Measurements from ENCODE around the gene MTAP. TPM values are rescaled to one million over a fixed set of nuclear protein-coding genes. Genes with fewer than 3 reads are reported as not detected.

The MTAP gene
- total and polyA plus RNA-seq, 2 experiments from 2014 or later, result 29.8 to 44.8 TPM

DNA sequence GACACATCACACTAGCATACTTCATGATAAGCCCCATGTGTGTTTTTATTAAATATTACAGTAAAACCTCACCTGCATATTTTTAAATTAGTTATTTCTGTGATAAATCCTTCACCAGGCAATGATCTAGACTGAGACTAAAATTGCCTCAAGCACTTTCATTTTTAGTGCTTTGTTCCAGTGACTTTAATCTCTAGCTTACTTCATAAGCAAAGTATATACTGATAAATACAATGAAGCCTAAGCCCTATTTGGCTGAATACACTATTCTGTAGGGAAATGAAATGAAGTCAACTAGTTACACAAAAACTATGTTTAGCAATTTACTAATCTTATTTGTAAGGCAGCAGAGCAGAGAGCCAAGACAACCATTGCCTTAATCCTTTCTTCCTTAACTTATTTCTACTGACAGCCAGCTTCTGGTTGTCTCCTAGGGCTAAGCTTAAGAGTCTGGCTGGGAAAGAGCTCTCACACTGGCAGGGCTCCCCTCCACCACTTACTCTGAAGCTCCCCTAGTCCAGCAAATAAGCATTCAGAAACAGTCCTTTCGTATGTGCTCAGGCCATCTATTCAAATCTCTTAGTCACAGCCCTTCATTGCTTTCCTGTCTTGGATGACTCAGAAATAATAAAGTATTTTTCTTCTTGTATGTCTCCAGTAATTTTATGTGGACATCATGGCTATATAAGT lies 31.4 kb upstream of the MTAP start:
- H2AFZ ChIP-seq, result peak overlapping the region; percentile 64
- peak overlapping the region; percentile 60 for H3K4me2 ChIP-seq (ENCODE audit: unreplicated experiment)

DNA sequence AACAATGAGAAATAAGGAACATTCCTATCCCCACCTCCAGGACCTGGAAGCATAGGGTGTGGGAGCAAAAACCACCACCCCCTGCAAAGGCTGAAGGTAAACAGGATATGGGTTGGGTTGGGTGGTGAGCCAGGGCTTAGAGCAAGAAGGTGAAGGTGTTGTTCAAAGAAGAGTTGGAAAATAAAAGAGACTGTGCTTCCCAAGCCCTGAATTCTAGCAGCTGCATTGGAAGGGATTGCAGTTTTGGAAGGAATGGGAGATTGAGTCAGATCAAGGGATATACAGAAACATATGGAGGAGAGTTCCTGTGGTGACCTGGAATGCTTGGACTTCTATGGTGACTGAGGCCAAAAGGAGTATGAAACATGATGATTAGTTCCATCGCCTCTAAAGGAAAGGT lies 24.7 kb upstream of the MTAP start:
- H3K4me2 ChIP-seq (ENCODE audit: unreplicated experiment), result peak overlapping the region; percentile 75
- H3K4me1 ChIP-seq (ENCODE audit: insufficient read depth), result peaks cover 51% of the 10 kb centered on the region
- WGBS, 2 experiments (ENCODE audit: low coverage in 1 of 2, low lambda C conversion rate in 2 of 2, missing lambda C conversion rate in 2 of 2), result 0 to 3% methylated on average over 1 of the region's 1 CpG
- in situ Hi-C loops (cut with MboI), result loop anchor here (10.0 to 25.0 kb wide), 2 partner anchors 193 to 540 kb away; partner anchors contain the start of genes IFNA14 and IFNA17
- H3K9me2 ChIP-seq (ENCODE audit: insufficient read depth), result no peaks in the 10 kb centered on the region
- TF ChIP-seq EZH2phosphoT487 (IDR thresholded peaks at IDR 0.05; ENCODE audit: insufficient read depth, low read depth), result no peak
- TF ChIP-seq EZH2 (IDR thresholded peaks at IDR 0.05; ENCODE audit: insufficient read depth, poor library complexity, severe bottlenecking), result no peak
- no peaks in the 10 kb centered on the region for H3K79me2 ChIP-seq (ENCODE audit: insufficient read depth)
- no peaks in the 10 kb centered on the region for H3K36me3 ChIP-seq (ENCODE audit: low read depth)
- no peaks in the 10 kb centered on the region for H4K20me1 ChIP-seq (ENCODE audit: insufficient read depth)
- H3K4me3 ChIP-seq, result peak overlapping the region; percentile 23; the same call in 1 of the 2 replicates
- H3K9me3 ChIP-seq (ENCODE audit: low read depth), result no peaks in the 10 kb centered on the region
- peak; percentile 89 for DNase-seq
- peaks cover 42% of the 10 kb centered on the region for H3F3A ChIP-seq (ENCODE audit: insufficient read depth)
- no peak overlapping the region for H3K9ac ChIP-seq
- H2AFZ ChIP-seq, result no peak overlapping the region
- peak overlapping the region; percentile 75 for H3K27ac ChIP-seq
- no peaks in the 10 kb centered on the region for H3K27me3 ChIP-seq (replicated peaks; ENCODE audit: insufficient read depth)

More for the DNA sequence above, 31.4 kb upstream of the MTAP start:
- no peaks in the 10 kb centered on the region for H3K27me3 ChIP-seq (replicated peaks; ENCODE audit: insufficient read depth)
- H3K79me2 ChIP-seq (ENCODE audit: insufficient read depth), result no peaks in the 10 kb centered on the region
- H3K36me3 ChIP-seq (ENCODE audit: low read depth), result no peaks in the 10 kb centered on the region
- H3K9me2 ChIP-seq (ENCODE audit: insufficient read depth), result no peaks in the 10 kb centered on the region
- peak overlapping the region; percentile 30 for H3K4me3 ChIP-seq
- in situ Hi-C loops (cut with MboI), result loop anchor here (10.0 kb wide), 1 partner anchor 186 kb away; no protein-coding TSS in a partner anchor
- peak overlapping the region; percentile 49 for H3K9ac ChIP-seq
- H3K27ac ChIP-seq, result peak overlapping the region; percentile 75
- peak; percentile 88 for DNase-seq
- TF ChIP-seq EZH2phosphoT487 (IDR thresholded peaks at IDR 0.05; ENCODE audit: insufficient read depth, low read depth), result no peak
- TF ChIP-seq EZH2 (IDR thresholded peaks at IDR 0.05; ENCODE audit: insufficient read depth, poor library complexity, severe bottlenecking), result no peak
- no peaks in the 10 kb centered on the region for H3K9me3 ChIP-seq (ENCODE audit: low read depth)
- H3F3A ChIP-seq (ENCODE audit: insufficient read depth), result peaks cover 19% of the 10 kb centered on the region
- H4K20me1 ChIP-seq (ENCODE audit: insufficient read depth), result no peaks in the 10 kb centered on the region
- peaks cover 14% of the 10 kb centered on the region for H3K4me1 ChIP-seq (ENCODE audit: insufficient read depth)
- WGBS, 2 experiments (ENCODE audit: low coverage in 1 of 2, low lambda C conversion rate in 2 of 2, missing lambda C conversion rate in 2 of 2), result 6 to 9% methylated on average over 1 of the region's 1 CpG

DNA sequence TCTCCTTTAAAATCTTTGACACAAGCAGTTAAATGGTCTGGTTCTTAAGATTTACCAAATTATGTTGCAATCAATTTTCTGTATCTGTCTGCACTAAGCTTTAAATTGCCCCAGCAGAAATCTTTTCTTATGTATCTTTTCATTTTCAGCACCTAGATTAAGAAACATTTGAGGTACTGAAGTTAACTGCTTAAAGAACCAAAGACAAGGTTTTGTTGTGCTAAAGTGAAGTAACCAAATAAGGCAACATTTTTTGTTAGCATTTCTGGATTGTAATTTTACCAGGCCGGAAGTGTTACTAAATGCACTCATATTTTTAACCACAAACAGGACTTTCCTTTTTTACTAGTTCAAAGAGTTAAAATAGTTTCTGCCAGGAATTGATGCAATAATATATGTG lies 24.1 kb upstream of the MTAP start:
- Histone ChIP-seq H3K79me2 (ENCODE audit: insufficient read depth) (no peaks in the 10 kb centered on the region), H3K9me2 (ENCODE audit: insufficient read depth) (no peaks in the 10 kb centered on the region), H3K27me3 (replicated peaks; ENCODE audit: insufficient read depth) (no peaks in the 10 kb centered on the region), H3K9me3 (ENCODE audit: low read depth) (no peaks in the 10 kb centered on the region), H3K4me3 (peak overlapping the region; percentile 20; the same call in 1 of the 2 replicates), H4K20me1 (ENCODE audit: insufficient read depth) (no peaks in the 10 kb centered on the region), H3K36me3 (ENCODE audit: low read depth) (no peaks in the 10 kb centered on the region), H2AFZ (no peak overlapping the region), H3K4me1 (ENCODE audit: insufficient read depth) (peaks cover 48% of the 10 kb centered on the region), H3K9ac (peak overlapping the region; percentile 19; the same call in 1 of the 2 replicates), H3F3A (ENCODE audit: insufficient read depth) (peaks cover 42% of the 10 kb centered on the region), H3K27ac (peak overlapping the region; percentile 75), H3K4me2 (ENCODE audit: unreplicated experiment) (peak overlapping the region; percentile 75)
- peak; percentile 60 for DNase-seq
- in situ Hi-C loops (cut with MboI), result loop anchor here (10.0 to 25.0 kb wide), 2 partner anchors 194 to 541 kb away; partner anchors contain the start of genes IFNA14 and IFNA17
- TF ChIP-seq EZH2 (IDR thresholded peaks at IDR 0.05; ENCODE audit: insufficient read depth, poor library complexity, severe bottlenecking), result no peak
- TF ChIP-seq EZH2phosphoT487 (IDR thresholded peaks at IDR 0.05; ENCODE audit: insufficient read depth, low read depth), result no peak
- 0 to 4% methylated on average over 1 of the region's 1 CpG for WGBS, 2 experiments (ENCODE audit: low coverage in 1 of 2, low lambda C conversion rate in 2 of 2, missing lambda C conversion rate in 2 of 2)

DNA sequence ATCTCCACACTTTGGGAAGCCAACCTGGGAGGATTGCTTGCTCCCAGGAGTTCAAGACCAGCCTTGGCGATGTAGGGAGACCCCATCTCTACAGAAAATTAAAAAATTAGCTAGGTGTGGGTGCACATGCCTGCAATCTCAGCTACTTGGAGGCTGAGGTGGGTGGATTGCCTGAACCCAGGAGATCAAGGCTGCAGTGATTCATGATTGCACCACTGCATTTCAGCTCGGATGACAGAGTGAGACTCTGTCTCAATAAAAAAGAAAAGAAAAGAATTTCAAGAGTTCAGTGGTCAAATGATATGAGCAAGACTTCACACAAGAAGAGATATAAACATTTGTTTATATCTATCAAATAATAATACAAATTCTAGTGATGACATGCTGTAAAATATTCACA lies 23.0 kb upstream of the MTAP start:
- Histone ChIP-seq H4K20me1 (ENCODE audit: insufficient read depth) (no peaks in the 10 kb centered on the region), H3K36me3 (ENCODE audit: low read depth) (no peaks in the 10 kb centered on the region), H2AFZ (no peak overlapping the region), H3K27me3 (replicated peaks; ENCODE audit: insufficient read depth) (no peaks in the 10 kb centered on the region), H3K9ac (no peak overlapping the region), H3K27ac (peak overlapping the region; percentile 75), H3F3A (ENCODE audit: insufficient read depth) (peaks cover 42% of the 10 kb centered on the region), H3K4me1 (ENCODE audit: insufficient read depth) (peaks cover 48% of the 10 kb centered on the region), H3K4me2 (ENCODE audit: unreplicated experiment) (peak overlapping the region; percentile 19), H3K9me2 (ENCODE audit: insufficient read depth) (no peaks in the 10 kb centered on the region), H3K79me2 (ENCODE audit: insufficient read depth) (no peaks in the 10 kb centered on the region), H3K4me3 (no peak overlapping the region), H3K9me3 (ENCODE audit: low read depth) (no peaks in the 10 kb centered on the region)
- DNase-seq, result peak; percentile 60
- 51 to 53% methylated on average over 2 of the region's 2 CpGs for WGBS, 2 experiments (ENCODE audit: low coverage in 1 of 2, low lambda C conversion rate in 2 of 2, missing lambda C conversion rate in 2 of 2)
- TF ChIP-seq EZH2 (IDR thresholded peaks at IDR 0.05; ENCODE audit: insufficient read depth, poor library complexity, severe bottlenecking), result no peak
- TF ChIP-seq EZH2phosphoT487 (IDR thresholded peaks at IDR 0.05; ENCODE audit: insufficient read depth, low read depth), result no peak
- in situ Hi-C loops (cut with MboI), result loop anchor here (10.0 to 25.0 kb wide), 2 partner anchors 195 to 542 kb away; partner anchors contain the start of genes IFNA14 and IFNA17
